ENCODE results near the gene HTR7.

GRCh38 chr10:90745565-90745964, 112.3 kb downstream of the HTR7 start:
- no peak for TF ChIP-seq CTCF (IDR thresholded peaks at IDR 0.05)
- no peak for TF ChIP-seq POLR2A (IDR thresholded peaks at IDR 0.05)
